GM19438 (cell line): ENCODE results near the gene LRRC15.
A peak's percentile ranks its signal among the peaks of the same experiment; 100 is the strongest.

Source experiments
- ATAC-seq: cut with Tn5 transposase; IDR thresholded peaks from one replicate; pipeline ENCODE4 v1.9.1; 2021; ENCODE audit warnings: low read depth; ENCODE audit not compliant: unreplicated experiment

The LRRC15 gene

GRCh38 chr3:194336601-194337355, 32.8 kb downstream of the LRRC15 start:
- no peak for ATAC-seq

- no peak for ATAC-seq
Measured at GRCh38 chr3:194333981-194334320, 35.6 kb downstream of the LRRC15 start.

GRCh38 chr3:194333212-194333980, 36.1 kb downstream of the LRRC15 start:
- ATAC-seq, result peak; percentile 90

- no peak for ATAC-seq
Measured at GRCh38 chr3:194332858-194333211, 36.7 kb downstream of the LRRC15 start.

GRCh38 chr3:194330579-194330978, 39.0 kb downstream of the LRRC15 start:
- no peak for ATAC-seq

GRCh38 chr3:194330160-194330559, 39.4 kb downstream of the LRRC15 start:
- ATAC-seq, result no peak

- ATAC-seq, result no peak
Measured at GRCh38 chr3:194329583-194329965, 40.0 kb downstream of the LRRC15 start.

GRCh38 chr3:194328942-194329582, 40.5 kb downstream of the LRRC15 start:
- ATAC-seq, result no peak

GRCh38 chr3:194328053-194328657, 41.4 kb downstream of the LRRC15 start:
- no peak for ATAC-seq

- no peak for ATAC-seq
Measured at GRCh38 chr3:194327218-194328052, 42.1 kb downstream of the LRRC15 start.

GRCh38 chr3:194326968-194327217, 42.6 kb downstream of the LRRC15 start:
- ATAC-seq, result no peak

- ATAC-seq, result no peak
Measured at GRCh38 chr3:194326192-194326967, 43.2 kb downstream of the LRRC15 start.

GRCh38 chr3:194325424-194326153, 44.0 kb downstream of the LRRC15 start:
- no peak for ATAC-seq

- no peak for ATAC-seq
Measured at GRCh38 chr3:194324823-194325327, 44.7 kb downstream of the LRRC15 start.

GRCh38 chr3:194323785-194324735, 45.5 kb downstream of the LRRC15 start:
- no peak for ATAC-seq

- no peak for ATAC-seq
Measured at GRCh38 chr3:194322678-194323211, 46.8 kb downstream of the LRRC15 start.

- ATAC-seq, result no peak
Measured at GRCh38 chr3:194321693-194322640, 47.6 kb downstream of the LRRC15 start.
